Kidney (tissue), 14 donors: ENCODE measurements around the gene NKAIN1. TPM values are rescaled to one million over a fixed set of nuclear protein-coding genes. Genes with fewer than 3 reads are reported as not detected.

Experiments used
- DNase-seq, 5 donors: peaks; one replicate each; pipeline ENCODE4 v3.0.0-alpha.2; 2013 to 2020
- FAIRE-seq: peaks from 2 replicates; lab custom pipeline; 2012; peaks lifted over from hg19 to GRCh38; lab: Jason Lieb, UNC
- H3K27ac ChIP-seq, 2 donors: one replicate each; pipeline ENCODE4 v1.7.0; 2013; ENCODE audit warnings: low read depth in 2 of 2, low read length in 2 of 2, inconsistent platforms in 1 of 2
- H3K27me3 ChIP-seq: one replicate; pipeline ENCODE4 v1.7.1; 2013; ENCODE audit warnings: low read length, inconsistent platforms; ENCODE audit not compliant: control insufficient read depth, insufficient read depth
- H3K36me3 ChIP-seq, 3 donors: one replicate each; pipeline versions ENCODE4 v1.7.0 to v1.7.1; 2013; ENCODE audit warnings: low read length in 3 of 3, control low read depth in 1 of 3, inconsistent platforms in 1 of 3; ENCODE audit not compliant: insufficient read depth in 3 of 3, control insufficient read depth in 2 of 3
- H3K4me1 ChIP-seq, 3 donors: one replicate each; pipeline versions ENCODE4 v1.7.0 to v1.7.1; 2013; ENCODE audit warnings: low read length in 3 of 3, inconsistent platforms in 1 of 3, low read depth in 1 of 3; ENCODE audit not compliant: control insufficient read depth in 2 of 3, insufficient read depth in 2 of 3
- H3K4me3 ChIP-seq, 3 donors: one replicate each; pipeline versions ENCODE4 v1.7.0 to v1.8.1; 2013; ENCODE audit warnings: low read length in 3 of 3, control low read depth in 1 of 3, inconsistent platforms in 1 of 3
- H3K9ac ChIP-seq, 3 donors: one replicate each; pipeline versions ENCODE4 v1.7.0 to v1.7.1; 2013; ENCODE audit warnings: low read length in 3 of 3, control low read depth in 1 of 3, inconsistent platforms in 1 of 3
- H3K9me3 ChIP-seq, 3 donors: one replicate each; pipeline versions ENCODE4 v1.7.0 to v1.7.1; 2013; ENCODE audit warnings: low read length in 3 of 3, control low read depth in 1 of 3, inconsistent platforms in 1 of 3; ENCODE audit not compliant: control insufficient read depth in 2 of 3, insufficient read depth in 1 of 3
- CTCF ChIP-seq: IDR thresholded peaks from 3 replicates; pipeline ENCODE4 v1.5.1; 2012; ENCODE audit warnings: mild to moderate bottlenecking, moderate library complexity, borderline replicate concordance; ENCODE audit not compliant: insufficient read depth; ENCODE audit errors: extremely low read depth
- intact Hi-C: fragments of 100-400 bp; cut with DNase I; formaldehyde crosslinking; loops from one replicate; pipeline ENCODE4 v1.11.1; 2022
- polyA plus RNA-seq: library from polyadenylated mRNA; stranded (reverse); fragments of 350-450 nt; fragmentation: Illumina TruSeq; extraction: RNeasy Lipid Tissue Mini Kit (QIAGEN cat#74804); gene quantifications from one replicate; pipeline ENCODE4 v1.2.3, GENCODE V29; 2014; ENCODE audit warnings: low read depth, low replicate concordance; ENCODE audit not compliant: insufficient read depth
- total RNA-seq: library from RNA; stranded (reverse); fragmentation: NEBNext Ultra II Directional; extraction: Animal tissue kit (Norgen Biotek cat#: 25700); gene quantifications from one replicate; pipeline ENCODE4 v1.2.1, GENCODE V29; 2021
- donor health status: control.
- donor health status: control.
- donor health status: control.
- donor health status: control.
- donor health status: control.
- donor health status: DM: yes; HTN: yes; CAD: no.
- donor health status: Normal renal cell carcinoma (clear cell type).

NKAIN1 gene
- total and polyA plus RNA-seq, 2 donors from 2014 or later = 0.19 to 0.34 TPM

DNA sequence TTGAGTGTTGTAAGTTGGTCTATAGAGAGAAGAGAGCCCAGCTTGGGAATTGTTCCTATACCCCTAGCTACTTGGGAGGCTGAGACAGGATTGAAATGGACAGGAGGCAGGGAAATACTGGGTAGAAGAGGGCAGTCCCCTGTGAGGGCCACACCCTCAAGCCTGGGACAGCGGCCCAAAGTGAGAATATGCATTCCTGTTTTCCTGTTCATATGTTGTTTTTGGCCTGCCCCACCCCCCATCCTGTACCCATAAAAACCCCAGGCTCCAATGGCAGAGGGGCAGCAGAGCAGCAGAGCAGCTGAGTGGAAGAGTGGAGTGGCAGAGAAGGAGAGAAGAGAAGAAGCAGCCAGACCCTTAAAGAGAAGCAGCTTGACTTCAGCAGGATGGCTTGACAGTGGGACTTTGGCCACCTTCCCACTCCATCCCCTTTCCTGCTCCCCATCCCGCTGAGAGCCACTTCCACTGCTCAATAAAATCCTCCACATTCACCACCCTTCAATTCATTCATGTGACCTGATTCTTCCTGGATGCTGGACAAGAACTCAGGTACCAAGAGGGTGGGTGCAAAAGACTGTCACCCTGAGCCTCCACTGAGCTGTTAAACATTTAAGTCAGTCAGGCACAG, 103.6 kb downstream of the NKAIN1 start:
- intact Hi-C loops = no loop called here
- FAIRE-seq (no peak), DNase-seq (no peak)
- Histone ChIP-seq H3K4me3 (no peak overlapping the region), H3K27me3 (no peaks in the 10 kb centered on the region), H3K4me1 (no peaks in the 10 kb centered on the region), H3K36me3 (no peaks in the 10 kb centered on the region), H3K27ac (no peak overlapping the region), H3K9me3 (no peaks in the 10 kb centered on the region), H3K9ac (no peak overlapping the region)
- TF ChIP-seq CTCF = no peak

- H3K36me3 ChIP-seq = no peaks in the 10 kb centered on the region
Observed at GRCh38 chr1:31133368-31133767, 106.3 kb downstream of the NKAIN1 start.

More at GRCh38 chr1:31133368-31133767, 106.3 kb downstream of the NKAIN1 start:
- H3K27ac ChIP-seq = no peak overlapping the region
- FAIRE-seq = no peak
- no peaks in the 10 kb centered on the region for H3K27me3 ChIP-seq
- intact Hi-C loops = no loop called here
- TF ChIP-seq CTCF = no peak
- no peak overlapping the region for H3K4me3 ChIP-seq
- H3K9me3 ChIP-seq = no peaks in the 10 kb centered on the region
- H3K4me1 ChIP-seq = no peaks in the 10 kb centered on the region
- no peak overlapping the region for H3K9ac ChIP-seq
- DNase-seq = no peak

Other genes with a start within 250 kb of the NKAIN1 start
- gene PUM1, start 174.2 kb downstream of the NKAIN1 start, total RNA-seq = 150 TPM
- gene PUM1, start 174.2 kb downstream of the NKAIN1 start, polyA plus RNA-seq = 19.1 TPM
- gene SNRNP40, start 56.9 kb upstream of the NKAIN1 start, total RNA-seq = 44.2 TPM
- 31.3 TPM for gene SNRNP40, start 56.9 kb upstream of the NKAIN1 start, polyA plus RNA-seq
- gene ZCCHC17, start 57.1 kb upstream of the NKAIN1 start, total RNA-seq = 27.5 TPM
- 42.0 TPM for gene ZCCHC17, start 57.1 kb upstream of the NKAIN1 start, polyA plus RNA-seq
- 25.0 TPM for gene FABP3, start 133.2 kb upstream of the NKAIN1 start, total RNA-seq
- gene FABP3, start 133.2 kb upstream of the NKAIN1 start, polyA plus RNA-seq = 542 TPM
- gene SERINC2, start 173.3 kb upstream of the NKAIN1 start, total RNA-seq = 126 TPM
- gene SERINC2, start 173.3 kb upstream of the NKAIN1 start, polyA plus RNA-seq = 99.2 TPM